Neural crest cell (in vitro differentiated cells): ENCODE measurements around the gene ZNF335. TPM values are rescaled to one million over a fixed set of nuclear protein-coding genes. Genes with fewer than 3 reads are reported as not detected.

Experiments
- DNase-seq: peaks from one replicate; pipeline ENCODE4 v3.0.0; 2021; ENCODE audit warnings: low read depth, mixed read lengths, low spot score
- H3K27ac Mint-ChIP-seq: one replicate; pipeline ENCODE4 v1.8.0; 2021; ENCODE audit warnings: mild to moderate bottlenecking, mixed read lengths; ENCODE audit not compliant: unreplicated experiment
- H3K27me3 Mint-ChIP-seq: 2 replicates; pipeline ENCODE4 v1.8.0; 2021; ENCODE audit warnings: low read depth, mild to moderate bottlenecking, mixed read lengths
- H3K36me3 Mint-ChIP-seq: 2 replicates; pipeline ENCODE4 v1.8.0; 2021; ENCODE audit warnings: low read depth, mild to moderate bottlenecking, mixed read lengths
- H3K4me1 Mint-ChIP-seq: 2 replicates; pipeline ENCODE4 v1.8.0; 2021; ENCODE audit warnings: mixed read lengths
- H3K4me3 Mint-ChIP-seq: one replicate; pipeline ENCODE4 v1.8.0; 2021; ENCODE audit warnings: mild to moderate bottlenecking, mixed read lengths
- H3K9me3 Mint-ChIP-seq: 2 replicates; pipeline ENCODE4 v1.8.0; 2021; ENCODE audit warnings: mixed read lengths
- long read RNA-seq: library from polyadenylated mRNA; unstranded; transcript quantifications from one replicate; pipeline ENCODE4 v2.0.0, GENCODE V29; 2020
- total RNA-seq: library from RNA; stranded (reverse); gene quantifications from 2 replicates; pipeline ENCODE4 v1.2.1, GENCODE V29; 2021
- TF ChIP-seq, protein P1 (sequence below): fragments of 200-600 bp; sonication (generic); conservative IDR thresholded peaks from 2 replicates; pipeline ENCODE4 v1.5.0; 2021; ENCODE audit warnings: antibody characterized with exemption, mild to moderate bottlenecking

ZNF335 gene, protein sequence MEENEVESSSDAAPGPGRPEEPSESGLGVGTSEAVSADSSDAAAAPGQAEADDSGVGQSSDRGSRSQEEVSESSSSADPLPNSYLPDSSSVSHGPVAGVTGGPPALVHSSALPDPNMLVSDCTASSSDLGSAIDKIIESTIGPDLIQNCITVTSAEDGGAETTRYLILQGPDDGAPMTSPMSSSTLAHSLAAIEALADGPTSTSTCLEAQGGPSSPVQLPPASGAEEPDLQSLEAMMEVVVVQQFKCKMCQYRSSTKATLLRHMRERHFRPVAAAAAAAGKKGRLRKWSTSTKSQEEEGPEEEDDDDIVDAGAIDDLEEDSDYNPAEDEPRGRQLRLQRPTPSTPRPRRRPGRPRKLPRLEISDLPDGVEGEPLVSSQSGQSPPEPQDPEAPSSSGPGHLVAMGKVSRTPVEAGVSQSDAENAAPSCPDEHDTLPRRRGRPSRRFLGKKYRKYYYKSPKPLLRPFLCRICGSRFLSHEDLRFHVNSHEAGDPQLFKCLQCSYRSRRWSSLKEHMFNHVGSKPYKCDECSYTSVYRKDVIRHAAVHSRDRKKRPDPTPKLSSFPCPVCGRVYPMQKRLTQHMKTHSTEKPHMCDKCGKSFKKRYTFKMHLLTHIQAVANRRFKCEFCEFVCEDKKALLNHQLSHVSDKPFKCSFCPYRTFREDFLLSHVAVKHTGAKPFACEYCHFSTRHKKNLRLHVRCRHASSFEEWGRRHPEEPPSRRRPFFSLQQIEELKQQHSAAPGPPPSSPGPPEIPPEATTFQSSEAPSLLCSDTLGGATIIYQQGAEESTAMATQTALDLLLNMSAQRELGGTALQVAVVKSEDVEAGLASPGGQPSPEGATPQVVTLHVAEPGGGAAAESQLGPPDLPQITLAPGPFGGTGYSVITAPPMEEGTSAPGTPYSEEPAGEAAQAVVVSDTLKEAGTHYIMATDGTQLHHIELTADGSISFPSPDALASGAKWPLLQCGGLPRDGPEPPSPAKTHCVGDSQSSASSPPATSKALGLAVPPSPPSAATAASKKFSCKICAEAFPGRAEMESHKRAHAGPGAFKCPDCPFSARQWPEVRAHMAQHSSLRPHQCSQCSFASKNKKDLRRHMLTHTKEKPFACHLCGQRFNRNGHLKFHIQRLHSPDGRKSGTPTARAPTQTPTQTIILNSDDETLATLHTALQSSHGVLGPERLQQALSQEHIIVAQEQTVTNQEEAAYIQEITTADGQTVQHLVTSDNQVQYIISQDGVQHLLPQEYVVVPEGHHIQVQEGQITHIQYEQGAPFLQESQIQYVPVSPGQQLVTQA (N-terminal part only)
- total RNA-seq, result 24.8 and 24.9 TPM in 2 replicates
- long read RNA-seq, partial matches to known transcripts, result 6 of 7 reads
- long read RNA-seq, other reads (novel, unspliced or antisense), result 1 of 7 reads

GRCh38 chr20:45971675-45972499, at the start of gene ZNF335:
ZNF335 (minus strand) TSS chr20:45972203; CDS start chr20:45971410, 793 bp downstream.
- Mint-ChIP-seq H3K27ac (peak within 1 kb of the TSS; percentile 100), H3K36me3 (no peaks in the 10 kb centered on the region), H3K27me3 (peaks cover 17% of the 10 kb centered on the region), H3K4me3 (peak within 1 kb of the TSS; percentile 88), H3K4me1 (peaks cover 17% of the 10 kb centered on the region), H3K9me3 (no peaks in the 10 kb centered on the region)
- peak; percentile 95 for DNase-seq
- TF ChIP-seq, protein P1, sequence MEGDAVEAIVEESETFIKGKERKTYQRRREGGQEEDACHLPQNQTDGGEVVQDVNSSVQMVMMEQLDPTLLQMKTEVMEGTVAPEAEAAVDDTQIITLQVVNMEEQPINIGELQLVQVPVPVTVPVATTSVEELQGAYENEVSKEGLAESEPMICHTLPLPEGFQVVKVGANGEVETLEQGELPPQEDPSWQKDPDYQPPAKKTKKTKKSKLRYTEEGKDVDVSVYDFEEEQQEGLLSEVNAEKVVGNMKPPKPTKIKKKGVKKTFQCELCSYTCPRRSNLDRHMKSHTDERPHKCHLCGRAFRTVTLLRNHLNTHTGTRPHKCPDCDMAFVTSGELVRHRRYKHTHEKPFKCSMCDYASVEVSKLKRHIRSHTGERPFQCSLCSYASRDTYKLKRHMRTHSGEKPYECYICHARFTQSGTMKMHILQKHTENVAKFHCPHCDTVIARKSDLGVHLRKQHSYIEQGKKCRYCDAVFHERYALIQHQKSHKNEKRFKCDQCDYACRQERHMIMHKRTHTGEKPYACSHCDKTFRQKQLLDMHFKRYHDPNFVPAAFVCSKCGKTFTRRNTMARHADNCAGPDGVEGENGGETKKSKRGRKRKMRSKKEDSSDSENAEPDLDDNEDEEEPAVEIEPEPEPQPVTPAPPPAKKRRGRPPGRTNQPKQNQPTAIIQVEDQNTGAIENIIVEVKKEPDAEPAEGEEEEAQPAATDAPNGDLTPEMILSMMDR, result no peak

- Mint-ChIP-seq H3K27ac (no peak overlapping the region), H3K36me3 (no peaks in the 10 kb centered on the region), H3K27me3 (peaks cover 73% of the 10 kb centered on the region), H3K4me3 (peak overlapping the region; percentile 66), H3K9me3 (no peaks in the 10 kb centered on the region), H3K4me1 (peaks cover 17% of the 10 kb centered on the region)
- TF ChIP-seq, protein P1, result no peak
- no peak for DNase-seq
Measured at GRCh38 chr20:46020555-46020954, 48.6 kb upstream of the ZNF335 start.

DNA sequence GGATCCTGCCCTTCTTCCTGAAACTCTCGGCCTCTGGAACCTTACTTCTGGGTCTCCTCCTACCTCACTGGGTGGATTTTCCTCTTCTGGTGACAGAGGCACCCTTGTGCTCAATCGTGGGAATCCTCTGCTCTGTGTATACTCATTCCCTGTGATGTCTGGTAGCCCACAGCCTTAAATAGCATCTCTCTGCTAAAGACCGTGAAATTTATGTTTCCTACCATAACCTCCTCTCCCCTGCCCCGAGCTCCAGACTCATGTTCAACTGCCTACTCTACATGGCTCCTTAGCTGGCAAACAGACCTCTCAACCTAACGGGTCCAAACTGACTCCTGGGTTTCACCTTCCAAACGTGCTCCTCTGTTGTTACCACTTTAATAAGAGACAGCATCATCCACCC, 46.6 kb upstream of the ZNF335 start:
- Mint-ChIP-seq H3K4me1 (peaks cover 15% of the 10 kb centered on the region), H3K9me3 (no peaks in the 10 kb centered on the region), H3K27ac (no peak overlapping the region), H3K4me3 (no peak overlapping the region), H3K36me3 (no peaks in the 10 kb centered on the region), H3K27me3 (peaks cover 68% of the 10 kb centered on the region)
- TF ChIP-seq, protein P1, result no peak
- DNase-seq, result no peak

- no peaks in the 10 kb centered on the region for H3K36me3 Mint-ChIP-seq
- no peaks in the 10 kb centered on the region for H3K9me3 Mint-ChIP-seq
- peaks cover 10% of the 10 kb centered on the region for H3K4me1 Mint-ChIP-seq
- no peak overlapping the region for H3K4me3 Mint-ChIP-seq
- H3K27me3 Mint-ChIP-seq, result peaks cover 67% of the 10 kb centered on the region
- TF ChIP-seq, protein P1, result no peak
- H3K27ac Mint-ChIP-seq, result no peak overlapping the region
- DNase-seq, result no peak
Measured at GRCh38 chr20:46018112-46018511, 46.1 kb upstream of the ZNF335 start.
